GM19035 (cell line): ENCODE results near the gene GKN1.
A peak's percentile ranks its signal among the peaks of the same experiment; 100 is the strongest.

ENCODE experiments used
- ATAC-seq: cut with Tn5 transposase; IDR thresholded peaks from one replicate; pipeline ENCODE4 v1.9.1; 2021; ENCODE audit not compliant: unreplicated experiment

The GKN1 gene

GRCh38 chr2:69001879-69002278 is 27.4 kb downstream of the GKN1 start:
- no peak for ATAC-seq

- no peak for ATAC-seq
Measured at GRCh38 chr2:69003731-69004130, 29.3 kb downstream of the GKN1 start.

GRCh38 chr2:69007169-69007568 is 32.7 kb downstream of the GKN1 start:
- no peak for ATAC-seq

GRCh38 chr2:69007603-69008002 is 33.2 kb downstream of the GKN1 start:
- ATAC-seq = no peak

- no peak for ATAC-seq
Measured at GRCh38 chr2:69010437-69011194, 36.2 kb downstream of the GKN1 start.

GRCh38 chr2:69011611-69012157 is 37.2 kb downstream of the GKN1 start:
- ATAC-seq = no peak

- ATAC-seq = no peak
Measured at GRCh38 chr2:69012310-69013141, 38.1 kb downstream of the GKN1 start.

GRCh38 chr2:69013142-69013839 is 38.9 kb downstream of the GKN1 start, which contains the start of gene ANTXR1:
Gene ANTXR1 (plus strand): TSS chr2:69013179. CDS start chr2:69013500, 321 bp downstream.
- ATAC-seq = no peak

GRCh38 chr2:69013840-69014821 is 39.7 kb downstream of the GKN1 start:
- ATAC-seq = no peak

- ATAC-seq = no peak
Measured at GRCh38 chr2:69017080-69017479, 42.6 kb downstream of the GKN1 start.

GRCh38 chr2:69017835-69018234 is 43.4 kb downstream of the GKN1 start:
- no peak for ATAC-seq

GRCh38 chr2:69018678-69019095 is 44.3 kb downstream of the GKN1 start:
- ATAC-seq = no peak

GRCh38 chr2:69020496-69021426 is 46.3 kb downstream of the GKN1 start:
- no peak for ATAC-seq

GRCh38 chr2:69021727-69022126 is 47.3 kb downstream of the GKN1 start:
- no peak for ATAC-seq

- no peak for ATAC-seq
Measured at GRCh38 chr2:69022548-69022947, 48.1 kb downstream of the GKN1 start.

- ATAC-seq = no peak
Measured at GRCh38 chr2:69023236-69023635, 48.8 kb downstream of the GKN1 start.

GRCh38 chr2:69026026-69026425 is 51.6 kb downstream of the GKN1 start:
- peak; percentile 55 for ATAC-seq

- no peak for ATAC-seq
Measured at GRCh38 chr2:69026691-69027459, 52.4 kb downstream of the GKN1 start.
